Measurements from ENCODE around the gene L1CAM.
A peak's percentile ranks its signal among the peaks of the same experiment; 100 is the strongest.

The L1CAM gene

DNA sequence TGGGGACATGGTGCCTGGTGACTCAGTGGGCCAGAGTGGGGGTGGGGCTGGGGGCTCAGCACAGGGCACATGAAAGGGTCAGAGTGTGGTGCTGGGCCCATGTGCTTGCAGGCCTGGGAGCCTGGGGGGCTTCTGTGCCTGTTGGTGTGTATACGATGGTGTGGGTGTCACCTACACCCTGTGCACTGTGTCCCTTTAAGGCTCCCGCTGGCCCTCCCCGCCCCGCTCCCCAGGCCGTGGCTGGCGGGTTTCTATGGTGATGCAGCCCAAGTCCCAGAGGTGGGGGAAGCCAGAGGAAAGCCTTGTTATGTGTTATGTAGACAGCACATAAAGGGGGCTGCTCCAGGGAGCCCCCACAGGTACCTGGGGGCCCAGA is 5.5 kb downstream of the L1CAM start:
- Histone ChIP-seq H3K27ac (ENCODE audit: low read length) (no peak overlapping the region), H3K79me2 (ENCODE audit: insufficient read depth, low read length) (no peaks in the 10 kb centered on the region), H3K4me2 (ENCODE audit: insufficient read depth, low read length) (no peak overlapping the region), H3K27me3 (ENCODE audit: insufficient read depth, low read length, poor library complexity) (no peaks in the 10 kb centered on the region), H3K36me3 (ENCODE audit: insufficient read depth, low read length) (no peaks in the 10 kb centered on the region), H3K9me3 (ENCODE audit: insufficient read depth, low read length, severe bottlenecking) (no peaks in the 10 kb centered on the region), H3K9ac (ENCODE audit: low read depth, low read length) (no peak overlapping the region), H4K20me1 (ENCODE audit: insufficient read depth, low read length) (peaks cover 8% of the 10 kb centered on the region), H3K4me3 (ENCODE audit: low read depth in 1 of 2, low read length in 2 of 2) (no peak overlapping the region), H3K4me1 (ENCODE audit: insufficient read depth, low read length) (no peaks in the 10 kb centered on the region; the same call in 1 of the 2 replicates), H2AFZ (ENCODE audit: low read depth, low read length) (no peak overlapping the region)
- no peak for TF ChIP-seq EZH2 (IDR thresholded peaks at IDR 0.05; ENCODE audit: borderline replicate concordance, low read depth, low read length, severe bottlenecking)
- TF ChIP-seq, protein P1, sequence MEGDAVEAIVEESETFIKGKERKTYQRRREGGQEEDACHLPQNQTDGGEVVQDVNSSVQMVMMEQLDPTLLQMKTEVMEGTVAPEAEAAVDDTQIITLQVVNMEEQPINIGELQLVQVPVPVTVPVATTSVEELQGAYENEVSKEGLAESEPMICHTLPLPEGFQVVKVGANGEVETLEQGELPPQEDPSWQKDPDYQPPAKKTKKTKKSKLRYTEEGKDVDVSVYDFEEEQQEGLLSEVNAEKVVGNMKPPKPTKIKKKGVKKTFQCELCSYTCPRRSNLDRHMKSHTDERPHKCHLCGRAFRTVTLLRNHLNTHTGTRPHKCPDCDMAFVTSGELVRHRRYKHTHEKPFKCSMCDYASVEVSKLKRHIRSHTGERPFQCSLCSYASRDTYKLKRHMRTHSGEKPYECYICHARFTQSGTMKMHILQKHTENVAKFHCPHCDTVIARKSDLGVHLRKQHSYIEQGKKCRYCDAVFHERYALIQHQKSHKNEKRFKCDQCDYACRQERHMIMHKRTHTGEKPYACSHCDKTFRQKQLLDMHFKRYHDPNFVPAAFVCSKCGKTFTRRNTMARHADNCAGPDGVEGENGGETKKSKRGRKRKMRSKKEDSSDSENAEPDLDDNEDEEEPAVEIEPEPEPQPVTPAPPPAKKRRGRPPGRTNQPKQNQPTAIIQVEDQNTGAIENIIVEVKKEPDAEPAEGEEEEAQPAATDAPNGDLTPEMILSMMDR (IDR thresholded peaks at IDR 0.05; ENCODE audit: borderline replicate concordance, extremely low read depth, low read length, poor library complexity, severe bottlenecking): no peak
- ATAC-seq (ENCODE audit: insufficient read depth, low read depth) (no peak), DNase-seq (no peak)

DNA sequence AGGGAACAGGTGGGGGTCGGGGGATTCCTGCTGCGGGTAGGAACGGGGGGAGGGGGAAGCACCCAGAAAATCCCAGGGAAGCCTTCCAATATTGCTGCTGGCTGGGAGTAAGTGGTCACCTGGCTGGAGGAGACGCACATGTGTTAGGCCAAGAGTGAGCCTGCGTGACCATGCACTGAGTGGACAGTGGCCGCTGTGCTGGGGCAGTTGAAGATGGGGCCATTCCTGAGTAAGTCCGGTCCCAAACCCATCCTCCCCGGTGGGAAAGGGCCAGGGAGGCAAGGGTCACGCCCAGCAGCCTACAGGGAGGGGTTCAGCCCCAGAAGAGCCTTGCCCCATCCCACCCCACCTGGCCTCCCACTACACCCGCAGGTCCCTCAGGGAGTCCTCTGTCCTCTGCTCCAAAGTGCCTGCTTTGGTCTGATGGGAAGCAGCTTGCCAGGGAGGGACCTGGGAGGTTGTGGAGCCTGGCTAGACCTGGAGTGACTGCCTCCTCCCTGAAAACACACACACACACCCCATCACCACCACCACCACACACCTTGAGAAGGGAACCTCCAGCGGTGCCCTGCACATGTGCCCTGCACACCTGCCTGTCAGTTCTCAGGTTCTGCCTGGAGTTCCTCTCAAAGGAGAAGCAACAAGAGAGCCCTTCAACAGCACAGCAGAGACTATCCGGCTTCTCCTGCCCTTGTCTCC is 6.1 kb downstream of the L1CAM start:
- Histone ChIP-seq H3K9ac (ENCODE audit: low read depth, low read length) (no peak overlapping the region), H3K27ac (ENCODE audit: low read length) (no peak overlapping the region), H3K4me1 (ENCODE audit: insufficient read depth, low read length) (no peaks in the 10 kb centered on the region; the same call in 1 of the 2 replicates), H3K27me3 (ENCODE audit: insufficient read depth, low read length, poor library complexity) (no peaks in the 10 kb centered on the region), H3K4me3 (ENCODE audit: low read depth in 1 of 2, low read length in 2 of 2) (no peak overlapping the region), H2AFZ (ENCODE audit: low read depth, low read length) (no peak overlapping the region), H3K9me3 (ENCODE audit: insufficient read depth, low read length, severe bottlenecking) (no peaks in the 10 kb centered on the region), H3K4me2 (ENCODE audit: insufficient read depth, low read length) (no peak overlapping the region), H4K20me1 (ENCODE audit: insufficient read depth, low read length) (peaks cover 12% of the 10 kb centered on the region), H3K79me2 (ENCODE audit: insufficient read depth, low read length) (no peaks in the 10 kb centered on the region), H3K36me3 (ENCODE audit: insufficient read depth, low read length) (no peaks in the 10 kb centered on the region)
- no peak for ATAC-seq (ENCODE audit: insufficient read depth, low read depth)
- no peak for TF ChIP-seq EZH2 (IDR thresholded peaks at IDR 0.05; ENCODE audit: borderline replicate concordance, low read depth, low read length, severe bottlenecking)
- TF ChIP-seq, protein P1 (IDR thresholded peaks at IDR 0.05; ENCODE audit: borderline replicate concordance, extremely low read depth, low read length, poor library complexity, severe bottlenecking): no peak
- no peak for DNase-seq

DNA sequence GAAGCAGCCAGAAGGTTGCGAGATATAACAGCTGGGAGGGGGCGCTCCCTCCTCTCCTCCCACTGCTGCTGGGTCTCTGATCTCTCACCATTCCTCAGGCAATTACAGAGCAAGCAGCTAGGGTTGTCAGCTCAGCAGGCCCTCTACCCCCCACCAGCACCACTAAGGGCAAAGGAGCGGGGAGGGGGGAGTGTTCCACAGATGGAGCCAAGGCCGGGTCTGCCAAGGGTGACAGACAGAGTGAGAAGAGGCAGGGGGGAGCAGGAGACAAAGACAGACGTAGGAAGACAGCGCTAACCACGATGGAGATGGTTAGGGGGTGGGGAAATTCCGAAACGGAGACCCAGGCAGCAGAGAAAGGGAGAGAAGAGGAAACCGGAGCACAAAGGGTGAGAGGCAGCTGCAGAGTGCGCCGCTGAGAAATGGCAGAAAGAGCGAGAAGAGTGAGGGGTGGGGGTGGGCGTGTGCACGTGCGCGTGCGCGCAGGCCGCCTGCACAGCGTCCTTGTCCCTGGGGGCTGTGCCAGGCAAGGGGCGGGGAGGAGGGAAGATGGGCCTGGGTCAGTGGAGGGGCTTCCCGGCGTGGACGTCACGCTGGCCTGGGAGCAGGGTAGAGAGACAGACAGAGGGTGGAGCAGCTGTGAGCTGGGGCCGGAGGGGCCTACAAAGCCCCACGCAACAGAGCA is 6.9 kb downstream of the L1CAM start:
- H2AFZ ChIP-seq (ENCODE audit: low read depth, low read length): no peak overlapping the region
- no peaks in the 10 kb centered on the region for H3K36me3 ChIP-seq (ENCODE audit: insufficient read depth, low read length)
- no peaks in the 10 kb centered on the region; the same call in 1 of the 2 replicates for H3K4me1 ChIP-seq (ENCODE audit: insufficient read depth, low read length)
- no peaks in the 10 kb centered on the region for H3K9me3 ChIP-seq (ENCODE audit: insufficient read depth, low read length, severe bottlenecking)
- ATAC-seq (ENCODE audit: insufficient read depth, low read depth): peak; percentile 23; the same call in 1 of the 3 replicates
- H3K9ac ChIP-seq (ENCODE audit: low read depth, low read length): no peak overlapping the region
- peak; percentile 22 for DNase-seq
- no peak overlapping the region for H3K4me2 ChIP-seq (ENCODE audit: insufficient read depth, low read length)
- H3K27me3 ChIP-seq (ENCODE audit: insufficient read depth, low read length, poor library complexity): no peaks in the 10 kb centered on the region
- TF ChIP-seq EZH2 (IDR thresholded peaks at IDR 0.05; ENCODE audit: borderline replicate concordance, low read depth, low read length, severe bottlenecking): no peak
- TF ChIP-seq, protein P1 (IDR thresholded peaks at IDR 0.05; ENCODE audit: borderline replicate concordance, extremely low read depth, low read length, poor library complexity, severe bottlenecking): no peak
- no peak overlapping the region for H3K27ac ChIP-seq (ENCODE audit: low read length)
- H3K79me2 ChIP-seq (ENCODE audit: insufficient read depth, low read length): no peaks in the 10 kb centered on the region
- H4K20me1 ChIP-seq (ENCODE audit: insufficient read depth, low read length): peaks cover 14% of the 10 kb centered on the region
- no peak overlapping the region for H3K4me3 ChIP-seq (ENCODE audit: low read depth in 1 of 2, low read length in 2 of 2)
